HEK293 (cell line): ENCODE data around the gene CCDC85C.
A peak's percentile ranks its signal among the peaks of the same experiment; 100 is the strongest.

Experiments
- CTCF ChIA-PET: fragments of 350-600 bp; formaldehyde crosslinking; extraction: SDS; loops from one replicate; lab custom pipeline; 2021; ENCODE audit warnings: antibody characterized with exemption; lab: Yijun Ruan, JAX
- POLR2A ChIA-PET: fragments of 300-600 bp; formaldehyde crosslinking; extraction: SDS; loops from one replicate; lab custom pipeline; 2020; ENCODE audit warnings: antibody characterized with exemption, inconsistent platforms; lab: Yijun Ruan, JAX
- H3K27ac ChIP-seq: fragments of 200-500 bp; sonication (Bioruptor generic); 2 replicates; pipeline ENCODE4 v1.5.1; 2014; ENCODE audit warnings: low read depth, low read length, control low read depth, inconsistent platforms; ENCODE audit errors: extremely low read depth
- H3K36me3 ChIP-seq, 2 experiments: fragments of 200-500 bp in 1 of 2; sonication (Bioruptor generic) in 1 of 2; 1 replicate in 1 of 2; 2 replicates in 1 of 2; pipeline ENCODE4 v1.5.1; 2014 to 2017; ENCODE audit warnings: inconsistent platforms in 2 of 2, low read length in 2 of 2; ENCODE audit not compliant: control insufficient read depth in 2 of 2, insufficient read depth in 1 of 2
- H3K4me1 ChIP-seq: fragments of 200-500 bp; sonication (Bioruptor generic); 2 replicates; pipeline ENCODE4 v1.5.1; 2014; ENCODE audit warnings: mild to moderate bottlenecking, low read length, inconsistent platforms; ENCODE audit not compliant: control insufficient read depth, insufficient read depth
- H3K4me3 ChIP-seq: 2 replicates; pipeline ENCODE4 v1.5.1; 2011; ENCODE audit warnings: low read depth, mild to moderate bottlenecking, control low read depth, low read length, moderate library complexity
- H3K9me3 ChIP-seq: fragments of 200-500 bp; sonication (Bioruptor generic); 2 replicates; pipeline ENCODE4 v1.5.1; 2014; ENCODE audit warnings: low read depth, low read length, inconsistent platforms; ENCODE audit not compliant: control insufficient read depth, insufficient read depth
- BCL11A ChIP-seq: fragments of 450-650 bp; formaldehyde crosslinking; IDR thresholded peaks from 2 replicates; pipeline ENCODE4 v1.5.1; 2016; ENCODE audit warnings: low read depth, missing biosample characterization, missing genetic modification characterization
- EGR2 ChIP-seq: fragments of 450-650 bp; formaldehyde crosslinking; IDR thresholded peaks from 2 replicates; pipeline ENCODE4 v1.5.1; 2016; ENCODE audit warnings: low read depth, missing biosample characterization, missing genetic modification characterization
- GLI2 ChIP-seq: fragments of 450-650 bp; formaldehyde crosslinking; IDR thresholded peaks from 2 replicates; pipeline ENCODE4; 2017; ENCODE audit warnings: missing biosample characterization, missing genetic modification characterization, low read depth, borderline replicate concordance
- KLF9 ChIP-seq: fragments of 450-650 bp; formaldehyde crosslinking; IDR thresholded peaks from 2 replicates; pipeline ENCODE4 v1.5.1; 2016; ENCODE audit warnings: missing biosample characterization, missing genetic modification characterization, low read depth
- PRDM10 ChIP-seq: fragments of 450-650 bp; formaldehyde crosslinking; IDR thresholded peaks from 2 replicates; pipeline ENCODE4 v1.5.1; 2016; ENCODE audit warnings: missing biosample characterization, missing genetic modification characterization
- SCRT2 ChIP-seq: fragments of 450-650 bp; formaldehyde crosslinking; IDR thresholded peaks from 2 replicates; pipeline ENCODE4 v1.5.1; 2016; ENCODE audit warnings: missing biosample characterization, missing genetic modification characterization
- WT1 ChIP-seq: fragments of 450-650 bp; formaldehyde crosslinking; IDR thresholded peaks from 2 replicates; pipeline ENCODE4 v1.5.1; 2016; ENCODE audit warnings: missing biosample characterization, missing genetic modification characterization
- ZFHX2 ChIP-seq: fragments of 450-650 bp; formaldehyde crosslinking; conservative IDR thresholded peaks from 2 replicates; pipeline ENCODE4 v1.5.1; 2016; ENCODE audit warnings: missing biosample characterization, missing genetic modification characterization
- ZNF112 ChIP-seq: fragments of 450-650 bp; formaldehyde crosslinking; IDR thresholded peaks from 2 replicates; pipeline ENCODE4 v1.5.0; 2017; ENCODE audit warnings: missing biosample characterization, missing genetic modification characterization
- ZNF157 ChIP-seq: fragments of 450-650 bp; formaldehyde crosslinking; IDR thresholded peaks from 2 replicates; pipeline ENCODE4 v1.5.1; 2016; ENCODE audit warnings: missing biosample characterization, missing genetic modification characterization
- ZNF19 ChIP-seq: fragments of 450-650 bp; formaldehyde crosslinking; IDR thresholded peaks from 2 replicates; pipeline ENCODE4; 2016; ENCODE audit warnings: missing biosample characterization, missing genetic modification characterization, low read depth
- ZNF302 ChIP-seq: fragments of 450-650 bp; formaldehyde crosslinking; IDR thresholded peaks from 2 replicates; pipeline ENCODE4 v1.5.1; 2016; ENCODE audit warnings: missing biosample characterization, missing genetic modification characterization, low read depth
- ZNF341 ChIP-seq: fragments of 450-650 bp; formaldehyde crosslinking; IDR thresholded peaks from 2 replicates; pipeline ENCODE4; 2016; ENCODE audit warnings: low read depth, missing biosample characterization, missing genetic modification characterization
- ZNF423 ChIP-seq: fragments of 450-650 bp; formaldehyde crosslinking; IDR thresholded peaks from 2 replicates; pipeline ENCODE4 v1.5.1; 2016; ENCODE audit warnings: missing biosample characterization, missing genetic modification characterization
- ZNF529 ChIP-seq: fragments of 450-650 bp; formaldehyde crosslinking; IDR thresholded peaks from 2 replicates; pipeline ENCODE4 v1.5.1; 2017; ENCODE audit warnings: missing genetic modification characterization, missing biosample characterization; ENCODE audit not compliant: insufficient replicate concordance
- ZNF549 ChIP-seq: fragments of 450-650 bp; IDR thresholded peaks from 2 replicates; pipeline ENCODE4 v1.5.1; 2018; ENCODE audit warnings: missing biosample characterization, missing genetic modification characterization, mild to moderate bottlenecking, inconsistent platforms, moderate library complexity
- ZNF555 ChIP-seq: fragments of 450-650 bp; formaldehyde crosslinking; conservative IDR thresholded peaks from 2 replicates; pipeline ENCODE4 v1.5.1; 2017; ENCODE audit warnings: missing biosample characterization, mild to moderate bottlenecking, missing genetic modification characterization, inconsistent platforms
- ZNF561 ChIP-seq: fragments of 450-650 bp; IDR thresholded peaks from 2 replicates; pipeline ENCODE4 v1.5.1; 2018; ENCODE audit warnings: missing biosample characterization, missing genetic modification characterization, borderline replicate concordance
- ZNF600 ChIP-seq: fragments of 450-650 bp; formaldehyde crosslinking; IDR thresholded peaks from 2 replicates; pipeline ENCODE4 v1.5.1; 2016; ENCODE audit warnings: missing biosample characterization, missing genetic modification characterization
- ZNF658 ChIP-seq: fragments of 450-650 bp; formaldehyde crosslinking; IDR thresholded peaks from 2 replicates; pipeline ENCODE4; 2016; ENCODE audit warnings: missing biosample characterization, missing genetic modification characterization
- ZNF768 ChIP-seq: fragments of 450-650 bp; formaldehyde crosslinking; IDR thresholded peaks from 2 replicates; pipeline ENCODE4 v1.5.1; 2018; ENCODE audit warnings: missing biosample characterization, mild to moderate bottlenecking, missing genetic modification characterization
- ZNF785 ChIP-seq: fragments of 450-650 bp; formaldehyde crosslinking; IDR thresholded peaks from 2 replicates; pipeline ENCODE4 v1.5.1; 2016; ENCODE audit warnings: missing biosample characterization, missing genetic modification characterization
- ZSCAN4 ChIP-seq: fragments of 450-650 bp; formaldehyde crosslinking; IDR thresholded peaks from 2 replicates; pipeline ENCODE4 v1.5.1; 2017; ENCODE audit warnings: missing biosample characterization, missing genetic modification characterization

The CCDC85C gene

GRCh38 chr14:99566390-99567354 lies 37.3 kb downstream of the CCDC85C start:
- no peak overlapping the region for H3K27ac ChIP-seq
- no peak overlapping the region for H3K4me3 ChIP-seq
- CTCF ChIA-PET: interaction anchor here (0.6 kb wide), 1 partner anchor 24 kb away, joined by 3 read pairs; no protein-coding TSS in a partner anchor
- no peaks in the 10 kb centered on the region for H3K36me3 ChIP-seq
- peaks cover 54% of the 10 kb centered on the region for H3K4me1 ChIP-seq
- POLR2A ChIA-PET: interaction anchor here (1.2 kb wide), 1 partner anchor 37 kb away, joined by 3 read pairs; the partner anchor contains the start of gene CCDC85C
- no peaks in the 10 kb centered on the region for H3K9me3 ChIP-seq
- no peak for TF ChIP-seq GLI2
- TF ChIP-seq EGR2 (tag by site-specific recombination): 0 out of 2 replicates have a peak, but pooled peaks have one; percentile 1

- no peak for TF ChIP-seq SCRT2 (tag by site-specific recombination)
- no peak for TF ChIP-seq ZNF19
- 0 out of 2 replicates have a peak, but pooled peaks have one; percentile 6 for TF ChIP-seq EGR2 (tag by site-specific recombination)
- TF ChIP-seq ZFHX2: peak; percentile 51; the same call in 1 of the 2 replicates
- TF ChIP-seq WT1 (tag by site-specific recombination): no peak
- TF ChIP-seq ZNF785: no peak
- TF ChIP-seq ZNF561: no peak
- peak; percentile 27; the same call in 1 of the 2 replicates for TF ChIP-seq ZNF600 (tag by site-specific recombination)
- CTCF ChIA-PET: interaction anchor here (0.6 kb wide), 1 partner anchor 24 kb away, joined by 3 read pairs; no protein-coding TSS in a partner anchor
- Histone ChIP-seq H3K9me3 (no peaks in the 10 kb centered on the region), H3K36me3 (no peaks in the 10 kb centered on the region), H3K4me3 (no peak overlapping the region), H3K27ac (no peak overlapping the region), H3K4me1 (peaks cover 48% of the 10 kb centered on the region)
- POLR2A ChIA-PET: no interaction called here
Observed at GRCh38 chr14:99566009-99566389, 38.0 kb downstream of the CCDC85C start.

- CTCF ChIA-PET: interaction anchor here (1.0 kb wide), 1 partner anchor 55 kb away, joined by 5 read pairs; no protein-coding TSS in a partner anchor
- peaks cover 42% of the 10 kb centered on the region for H3K4me1 ChIP-seq
- POLR2A ChIA-PET: no interaction called here
Observed at GRCh38 chr14:99565383-99565782, 38.6 kb downstream of the CCDC85C start.

GRCh38 chr14:99564926-99565259 lies 39.1 kb downstream of the CCDC85C start:
- ChIA-PET POLR2A (interaction anchor here (1.0 kb wide), 1 partner anchor 9 kb away, joined by 5 read pairs; no protein-coding TSS in a partner anchor), CTCF (interaction anchor here (0.8 to 1.2 kb wide), 5 partner anchors 9 to 64 kb away, joined by 3 to 5 read pairs (median 4); no protein-coding TSS in a partner anchor)
- no peaks in the 10 kb centered on the region for H3K9me3 ChIP-seq
- no peak overlapping the region for H3K4me3 ChIP-seq
- no peaks in the 10 kb centered on the region for H3K36me3 ChIP-seq
- peaks cover 42% of the 10 kb centered on the region for H3K4me1 ChIP-seq
- peak overlapping the region; percentile 35; the same call in 1 of the 2 replicates for H3K27ac ChIP-seq
- no peak for TF ChIP-seq BCL11A (tag by site-specific recombination)
- no peak for TF ChIP-seq ZNF549
- no peak for TF ChIP-seq ZNF658 (tag by site-specific recombination)
- peak; percentile 37 for TF ChIP-seq PRDM10 (tag by site-specific recombination)
- no peak for TF ChIP-seq ZNF423
- no peak for TF ChIP-seq ZNF529

More at GRCh38 chr14:99565383-99565782, 38.6 kb downstream of the CCDC85C start:
- H3K27ac ChIP-seq: no peak overlapping the region; the same call in 1 of the 2 replicates
- no peaks in the 10 kb centered on the region for H3K9me3 ChIP-seq
- H3K36me3 ChIP-seq: no peaks in the 10 kb centered on the region
- no peak for TF ChIP-seq ZNF112 (tag by site-specific recombination)
- TF ChIP-seq ZNF768 (tag by site-specific recombination): no peak
- no peak for TF ChIP-seq ZNF302 (tag by site-specific recombination)
- no peak for TF ChIP-seq ZNF157 (tag by site-specific recombination)
- TF ChIP-seq KLF9 (tag by site-specific recombination): no peak
- TF ChIP-seq ZNF555 (tag by site-specific recombination): no peak
- TF ChIP-seq ZSCAN4: no peak
- TF ChIP-seq ZNF341 (tag by site-specific recombination): no peak
- no peak overlapping the region for H3K4me3 ChIP-seq
